GM21528 (cell line): ENCODE measurements around the gene ADGRF5.
"Not testable (repeated sequence)": the region's sequence is repeated elsewhere in the genome, so short reads cannot be mapped to it uniquely, and the experiment has no call there.

ENCODE experiments used
- ATAC-seq: cut with Tn5 transposase; IDR thresholded peaks from one replicate; pipeline ENCODE4 v1.9.1; 2021; ENCODE audit warnings: mild to moderate bottlenecking, moderate library complexity; ENCODE audit not compliant: unreplicated experiment, low FRiP score

Gene ADGRF5

DNA sequence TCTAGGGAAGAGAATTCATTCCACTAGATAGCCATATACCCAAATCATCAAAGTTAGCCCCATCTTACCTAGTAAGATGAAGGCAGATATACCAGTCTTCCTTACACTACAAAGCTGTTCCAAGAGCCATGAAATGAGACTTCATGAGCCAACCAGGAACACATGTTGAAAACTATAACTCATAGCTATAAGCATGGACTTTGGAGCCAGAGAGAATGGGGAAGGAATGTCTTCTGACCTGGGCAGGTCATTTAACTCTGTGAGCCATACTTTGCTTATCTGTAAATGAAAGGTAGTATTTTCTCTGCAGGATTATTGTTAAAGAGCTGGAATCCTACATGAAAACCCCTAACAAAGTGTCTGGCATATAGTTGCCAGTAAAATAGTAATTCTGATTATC, 27.3 kb downstream of the ADGRF5 start:
- ATAC-seq: no peak

DNA sequence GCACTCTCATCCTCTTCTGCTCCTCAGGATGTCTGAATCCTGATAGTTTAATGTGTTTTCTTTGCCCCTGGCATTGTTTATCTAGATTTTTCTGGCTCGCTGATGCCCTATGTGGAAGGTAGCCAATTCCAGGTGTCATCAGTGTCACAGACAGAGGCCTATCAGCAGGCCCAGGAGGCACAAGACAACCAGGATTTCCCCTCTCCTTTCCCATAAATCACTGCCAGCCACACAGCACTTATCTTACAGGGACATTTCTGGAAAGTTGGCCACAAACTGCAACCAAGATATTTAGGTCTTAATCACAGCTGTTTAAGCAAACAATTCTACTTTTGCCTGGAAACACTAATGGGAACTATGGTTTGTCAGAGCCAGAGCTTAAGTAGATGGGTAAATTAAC, 28.1 kb downstream of the ADGRF5 start:
- no peak for ATAC-seq

DNA sequence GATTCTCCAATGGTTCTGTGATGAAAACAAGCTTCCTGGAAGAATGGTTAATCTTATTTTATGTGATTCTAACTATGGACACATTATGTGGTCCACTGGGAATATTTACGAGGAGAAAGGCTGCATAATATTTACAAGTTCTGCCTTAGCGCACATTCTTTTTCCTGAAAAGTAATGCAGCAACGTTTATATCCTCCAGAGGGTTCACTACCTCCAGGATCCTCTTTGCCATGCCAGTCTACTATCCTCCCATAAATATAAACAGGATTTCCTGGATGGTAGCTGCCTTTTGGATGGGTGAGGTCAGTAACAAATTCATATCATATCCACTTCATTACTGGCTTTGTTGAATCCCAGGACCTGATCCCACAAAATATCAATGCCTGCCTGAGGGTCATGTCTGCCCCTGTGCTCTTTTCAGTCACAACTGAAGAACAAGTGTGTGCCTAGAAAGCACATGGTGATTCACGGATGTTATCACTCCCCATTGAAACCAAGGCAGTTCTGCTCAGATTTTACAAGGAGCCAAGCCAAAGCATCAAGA, 30.4 kb downstream of the ADGRF5 start:
- no peak for ATAC-seq

DNA sequence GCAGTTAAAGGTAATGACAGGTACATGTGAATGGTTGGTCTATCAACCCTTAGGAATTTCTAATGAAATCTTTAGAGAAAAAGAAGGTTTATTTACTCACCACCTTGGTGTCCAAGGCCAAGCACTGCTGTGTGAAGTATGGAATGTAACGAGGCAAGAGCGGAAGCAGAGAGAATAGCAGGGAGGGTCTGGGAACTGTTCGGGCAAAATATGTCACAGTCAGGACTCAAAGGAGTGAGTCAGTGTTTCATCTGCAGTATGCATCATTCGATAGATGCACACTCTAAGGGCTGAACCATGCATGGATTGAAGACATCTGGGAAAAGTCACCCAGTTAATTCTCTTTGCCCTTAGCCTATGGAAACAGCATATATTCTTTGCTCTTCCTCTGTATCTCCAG, 33.2 kb downstream of the ADGRF5 start:
- no peak for ATAC-seq

DNA sequence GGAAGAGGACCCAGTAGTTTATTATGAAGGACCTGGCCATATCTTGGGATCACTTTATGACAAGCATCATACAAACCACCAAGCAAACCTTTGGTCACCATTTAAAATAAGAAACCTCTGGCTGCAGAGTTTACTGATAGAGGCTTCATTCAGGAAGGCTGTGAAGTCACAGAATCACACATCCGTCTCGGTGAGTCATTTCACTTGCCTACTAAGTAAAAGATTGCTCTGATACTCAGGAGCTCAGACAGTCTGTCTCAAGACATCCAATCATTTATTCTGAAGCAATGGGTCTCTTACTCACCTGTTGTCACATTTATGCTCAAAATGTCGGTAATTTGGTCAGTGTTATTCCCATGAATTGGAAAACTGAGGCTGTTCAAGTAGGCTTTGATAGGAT, 33.7 kb downstream of the ADGRF5 start:
- ATAC-seq: no peak

DNA sequence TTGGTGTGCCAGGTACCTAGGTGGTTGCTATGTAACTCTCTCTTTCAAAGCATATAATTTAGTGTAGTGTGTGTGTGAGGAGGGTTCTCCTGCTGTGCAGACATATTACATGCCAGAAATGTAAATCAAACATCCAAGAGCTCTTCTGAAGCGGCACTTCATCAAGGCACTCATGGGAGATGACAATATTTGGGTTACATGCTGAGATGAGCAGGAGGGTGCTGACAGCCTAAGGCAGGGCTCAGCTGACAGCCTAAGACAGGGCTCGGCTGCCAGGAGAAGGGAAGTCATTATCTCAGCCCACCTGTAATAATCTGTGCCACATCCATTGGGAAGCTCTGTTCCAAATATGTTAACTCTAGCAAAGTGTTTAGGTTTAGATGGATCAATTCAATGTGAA, 39.1 kb downstream of the ADGRF5 start:
- ATAC-seq: no peak

DNA sequence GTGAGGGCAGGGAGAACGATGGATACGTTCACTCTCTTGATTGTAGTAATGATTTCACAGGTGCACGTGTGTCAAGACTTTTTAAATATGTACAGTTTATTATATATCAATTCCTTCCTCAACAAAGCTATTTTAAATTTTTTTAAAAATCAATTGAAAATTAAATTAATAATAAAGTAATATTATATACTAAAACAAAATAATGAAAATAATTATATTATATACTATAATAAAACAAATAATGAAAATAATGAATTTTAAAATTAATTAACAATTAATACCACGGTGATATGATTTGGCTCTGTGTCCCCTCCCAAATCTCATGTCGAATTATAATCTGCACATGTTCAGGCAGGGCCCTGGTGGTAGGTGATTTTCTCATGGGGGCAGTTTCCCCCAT, 42.7 kb downstream of the ADGRF5 start:
- no peak for ATAC-seq

DNA sequence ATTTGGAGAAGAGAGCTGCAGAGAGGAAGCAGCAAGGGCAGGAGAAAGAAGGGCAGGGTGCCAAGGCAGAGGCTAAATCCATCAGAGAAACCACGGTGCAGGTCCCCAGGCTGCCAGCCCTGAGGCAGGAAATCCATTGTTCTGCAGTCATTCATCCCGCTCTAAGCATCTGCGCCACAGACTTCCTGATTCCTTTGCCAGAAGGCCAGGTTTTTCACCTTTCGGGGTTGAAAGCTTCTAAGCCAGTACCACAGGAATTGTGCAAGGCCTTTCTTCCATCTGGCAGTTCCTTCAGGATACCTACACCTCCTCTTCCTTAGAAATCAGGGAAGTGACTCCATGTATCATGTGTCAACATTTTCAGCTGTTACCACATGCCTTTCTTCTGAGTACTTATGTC, 45.6 kb downstream of the ADGRF5 start:
- no peak for ATAC-seq

DNA sequence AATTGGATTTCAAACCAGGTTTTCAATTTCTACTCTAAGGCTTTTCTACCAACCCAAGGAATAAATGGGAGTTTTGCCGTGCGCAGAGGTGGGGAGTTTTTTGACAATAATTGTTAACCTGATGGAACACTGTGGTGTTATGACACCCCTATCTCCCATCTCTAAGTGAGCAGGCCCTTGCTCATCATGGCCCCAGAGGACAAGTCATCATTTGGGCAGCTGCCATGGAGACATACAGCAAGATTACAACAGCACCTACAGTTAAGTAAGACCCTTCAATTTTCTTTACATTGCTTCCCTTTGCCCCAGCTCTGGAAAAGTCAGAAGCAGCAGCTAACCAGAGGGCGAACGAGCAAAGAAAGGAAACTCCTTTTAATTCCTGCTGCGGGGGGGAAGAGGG, 54.3 kb downstream of the ADGRF5 start:
- no peak for ATAC-seq

DNA sequence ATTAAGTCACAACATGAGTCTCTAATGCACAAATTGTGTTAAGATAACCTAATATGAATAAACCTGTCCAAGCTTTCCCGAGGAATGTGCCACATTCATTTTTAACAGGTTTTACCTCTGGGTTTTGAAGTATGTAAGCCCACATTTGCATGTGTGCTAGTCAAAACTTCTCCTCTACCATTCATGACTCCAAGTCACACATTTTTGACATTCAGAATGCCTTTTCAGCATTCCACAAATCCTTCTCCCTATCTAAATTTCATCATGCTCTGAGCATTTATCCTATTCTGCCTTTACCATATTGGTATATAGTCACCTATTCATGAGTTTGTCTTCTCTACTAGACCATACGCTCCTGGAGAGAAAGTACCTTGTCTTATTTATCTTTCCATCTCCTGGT, 56.5 kb downstream of the ADGRF5 start:
- ATAC-seq: no peak

DNA sequence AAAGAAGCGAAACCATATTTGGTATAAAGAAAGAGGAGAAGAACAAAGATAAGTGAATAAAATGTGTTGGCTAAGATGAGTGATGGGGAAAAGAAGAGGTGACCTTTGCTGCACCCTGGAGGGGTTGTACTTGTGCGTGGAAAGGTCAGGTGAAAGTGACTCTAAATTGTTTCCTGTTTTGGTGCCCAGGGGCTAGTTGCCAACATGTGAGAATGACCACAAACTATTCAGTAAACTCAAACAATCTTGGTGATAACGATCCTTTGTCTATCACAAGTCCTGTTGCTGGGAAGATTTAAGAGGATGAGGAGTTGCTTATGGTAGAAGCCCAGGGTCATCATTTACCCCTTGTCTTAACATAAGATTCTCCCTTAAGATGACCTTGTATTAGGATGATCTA, 57.9 kb downstream of the ADGRF5 start:
- no peak for ATAC-seq

DNA sequence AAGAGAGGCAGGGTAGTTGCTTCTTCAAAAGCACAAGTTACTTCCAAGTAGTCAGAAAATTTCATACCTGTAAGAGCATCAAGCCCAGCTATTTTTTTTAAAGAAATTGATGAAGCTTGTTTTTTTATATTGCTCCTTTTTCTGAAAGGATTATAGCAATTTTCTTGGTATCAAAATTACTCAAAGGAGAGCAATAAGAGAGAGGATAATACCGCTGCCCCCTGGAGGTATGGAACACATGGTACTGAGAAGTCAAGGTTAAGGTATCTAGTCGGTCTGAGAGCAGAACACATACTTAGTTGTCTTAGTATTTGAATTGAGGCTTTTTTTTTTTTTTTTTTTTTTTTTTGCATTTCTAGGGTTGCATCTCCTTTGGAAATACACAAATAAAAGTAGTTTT, 59.4 kb downstream of the ADGRF5 start:
- ATAC-seq: no peak

DNA sequence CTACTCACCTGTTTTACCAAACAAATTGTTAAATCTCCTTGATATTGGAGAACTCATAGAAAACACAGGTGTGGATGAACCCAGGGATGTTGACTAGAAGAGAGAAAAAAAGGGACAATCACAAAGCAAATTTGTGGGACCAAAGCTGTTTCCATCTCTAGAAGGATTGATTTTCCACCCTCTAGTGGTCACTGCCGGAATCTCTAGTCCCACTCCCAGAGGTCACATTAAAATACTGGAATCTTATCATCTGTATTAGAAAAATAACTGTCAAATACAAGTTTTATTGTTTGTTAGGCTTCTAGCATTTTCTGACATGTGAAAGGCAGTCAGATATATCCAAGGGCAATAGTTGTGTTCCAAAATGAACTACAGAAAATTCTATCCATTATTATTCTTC, 65.8 kb downstream of the ADGRF5 start:
- ATAC-seq: peak; percentile 54

DNA sequence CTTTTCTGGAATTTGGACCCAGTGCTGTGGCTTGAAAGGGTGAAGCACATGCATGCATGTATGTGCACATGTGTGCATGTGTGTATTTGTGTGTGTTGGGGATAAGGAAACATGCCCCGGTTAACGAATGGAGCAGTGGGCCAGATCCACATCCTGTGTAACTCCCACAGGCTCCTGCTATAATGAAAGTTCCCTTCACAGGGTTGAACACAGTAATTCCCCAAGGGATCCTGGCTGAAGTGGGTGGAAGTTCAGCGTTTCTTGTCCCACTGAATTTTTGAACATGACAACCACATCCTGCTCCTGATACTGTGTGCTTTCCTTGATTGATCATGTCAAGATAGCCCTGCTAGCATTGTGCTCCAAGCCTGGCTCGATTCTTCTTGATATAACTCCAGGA, 70.2 kb downstream of the ADGRF5 start:
- not testable (repeated sequence) for ATAC-seq

DNA sequence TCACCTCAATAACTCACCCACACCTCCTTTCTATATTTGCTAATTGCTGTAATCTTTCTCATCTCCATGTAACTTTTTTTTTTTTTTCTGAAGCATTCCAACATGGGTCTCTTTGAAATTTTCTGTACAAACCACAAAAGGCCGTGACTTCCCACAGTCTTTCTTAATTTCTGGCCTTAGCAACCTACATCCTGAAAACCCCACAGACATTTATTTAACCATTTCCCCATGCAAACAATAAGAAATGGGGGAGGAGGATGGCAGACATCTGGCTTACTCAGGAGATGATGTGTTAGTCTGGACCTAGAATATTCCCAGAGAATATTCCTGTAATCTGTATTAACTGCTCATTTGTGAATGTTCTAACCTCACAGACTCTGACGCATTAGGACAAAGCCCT, 70.9 kb downstream of the ADGRF5 start:
- no peak for ATAC-seq

DNA sequence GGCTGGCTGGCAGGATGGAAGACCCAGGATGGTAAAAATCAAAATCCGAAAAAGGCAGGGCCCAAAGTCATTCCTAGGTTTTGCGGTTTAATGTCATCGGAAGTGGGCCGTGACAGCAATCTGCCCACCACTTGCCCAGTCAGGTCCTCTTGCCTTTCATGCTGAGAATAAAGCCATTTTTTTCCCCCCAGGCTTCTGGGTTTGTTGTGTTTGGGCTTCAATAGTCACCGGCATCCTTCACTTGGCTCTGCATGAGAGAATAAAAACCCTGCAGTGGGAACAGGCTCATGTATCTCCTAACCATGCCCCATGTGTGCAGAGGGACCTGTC, 72.4 kb downstream of the ADGRF5 start:
- ATAC-seq: no peak

DNA sequence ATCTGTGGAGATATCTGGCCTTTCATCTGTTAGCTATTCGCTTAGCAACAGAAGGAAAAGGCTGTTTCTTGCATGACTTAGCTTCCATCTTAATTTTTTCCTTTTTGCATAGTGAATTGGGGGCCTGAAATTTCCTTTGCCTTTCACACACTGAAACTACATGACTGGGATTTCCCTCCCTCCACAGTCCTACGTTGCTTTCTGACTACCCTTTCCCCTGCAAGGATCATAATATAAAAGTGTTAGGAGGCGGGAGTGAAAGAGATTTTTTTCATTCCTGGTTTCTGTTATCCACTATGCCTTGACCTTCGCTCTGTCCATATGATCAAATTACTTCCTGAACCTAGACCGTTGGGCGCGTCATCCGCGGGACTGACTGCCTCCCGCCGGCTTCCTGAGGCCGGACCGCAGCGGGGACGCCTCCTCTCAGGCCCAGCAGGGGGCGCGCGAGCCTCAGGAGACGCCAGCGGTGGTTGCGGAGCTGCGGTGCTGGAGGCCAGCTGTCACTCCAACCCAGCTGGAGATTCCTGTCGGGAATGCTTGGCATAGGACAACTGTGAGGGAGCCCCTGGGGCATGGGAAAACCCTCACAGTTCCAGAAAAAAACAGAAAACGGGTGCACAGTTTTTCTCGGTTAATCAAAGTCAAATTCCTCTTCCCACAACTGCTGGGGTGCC, 72.9 kb downstream of the ADGRF5 start:
- peak; percentile 75 for ATAC-seq

DNA sequence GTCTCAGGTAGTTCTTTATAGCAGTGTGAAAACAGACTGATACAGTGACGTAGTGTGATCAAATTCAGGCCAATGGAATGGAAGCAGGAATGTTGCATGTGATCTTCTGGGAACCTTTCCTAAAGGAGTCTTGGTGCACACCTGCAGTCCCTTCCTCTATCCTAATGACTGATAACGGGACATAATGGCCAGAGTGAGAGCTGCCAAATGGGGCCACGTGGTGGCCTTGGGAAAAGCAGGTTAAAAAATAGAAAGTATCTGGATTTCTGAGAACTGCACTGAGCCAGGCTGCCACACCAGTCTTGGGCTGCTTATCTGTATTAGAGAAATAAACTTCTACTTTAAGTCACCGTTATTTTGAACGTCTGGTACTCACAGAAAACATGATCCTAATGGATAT, 76.6 kb downstream of the ADGRF5 start:
- ATAC-seq: no peak

DNA sequence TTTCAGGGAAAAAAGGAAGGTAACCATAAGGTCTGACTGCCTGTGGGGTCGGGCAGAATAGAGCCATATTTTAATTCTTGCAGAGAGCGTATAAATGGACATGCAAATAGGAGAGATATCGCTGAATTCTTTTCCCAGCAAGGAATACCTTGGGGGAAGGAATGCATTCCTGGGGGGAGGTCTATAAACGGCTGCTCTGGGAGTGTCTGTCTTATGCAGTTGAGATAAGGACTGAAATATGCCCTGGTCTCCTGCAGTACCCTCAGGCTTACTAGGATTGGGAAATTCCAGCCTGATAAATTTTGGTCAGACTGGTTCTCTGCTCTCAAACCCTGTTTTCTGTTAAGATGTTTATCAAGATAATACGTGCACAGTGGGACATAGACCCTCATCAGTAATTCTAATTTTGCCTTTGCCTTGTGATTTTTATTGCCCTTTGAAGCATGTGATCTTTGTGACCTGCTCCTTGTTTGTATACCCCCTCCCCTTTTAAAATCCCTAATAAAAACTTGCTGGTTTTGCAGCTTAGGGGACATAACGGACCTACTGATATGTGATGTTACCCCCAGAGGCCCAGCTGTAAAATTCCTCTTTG, 79.4 kb downstream of the ADGRF5 start:
- ATAC-seq: not testable (repeated sequence)

DNA sequence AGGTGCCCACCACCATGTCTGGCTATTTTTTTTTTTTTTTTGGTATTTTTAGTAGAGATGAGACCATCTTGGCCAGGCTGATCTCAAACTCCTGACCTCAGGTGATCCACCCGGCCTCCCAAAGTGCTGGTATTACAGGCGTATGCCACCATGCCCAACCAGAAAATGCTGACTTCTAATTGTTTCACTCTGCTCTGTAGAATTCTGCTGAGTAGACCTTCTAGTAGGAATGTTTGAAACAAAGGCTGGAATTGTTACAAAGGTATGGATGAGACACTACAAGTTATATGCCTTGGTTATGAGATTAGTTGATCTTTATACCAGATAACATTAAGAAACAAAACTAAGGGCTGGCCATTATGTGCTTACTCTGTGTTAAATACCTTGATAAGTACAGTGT, 83.7 kb downstream of the ADGRF5 start:
- ATAC-seq: no peak

DNA sequence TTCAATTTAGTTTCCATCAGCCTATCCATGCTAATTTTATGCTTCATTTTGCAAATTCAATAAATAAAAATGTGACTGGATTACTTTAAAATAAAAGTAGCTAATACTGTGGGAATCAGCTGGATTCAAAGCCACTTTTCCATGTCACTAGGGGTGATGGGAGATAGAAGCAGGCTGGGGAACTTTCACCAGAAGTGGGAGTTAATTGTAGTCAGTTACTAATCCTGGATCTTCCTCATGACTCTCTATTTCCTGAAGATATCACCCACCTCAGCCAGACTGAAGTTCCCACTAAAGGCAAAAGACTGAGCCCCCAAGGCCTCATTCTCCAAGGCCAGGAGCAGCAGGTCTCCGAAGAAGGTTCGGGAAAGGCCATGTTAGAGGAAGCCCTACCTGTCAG, 86.7 kb downstream of the ADGRF5 start:
- ATAC-seq: not testable (repeated sequence)

DNA sequence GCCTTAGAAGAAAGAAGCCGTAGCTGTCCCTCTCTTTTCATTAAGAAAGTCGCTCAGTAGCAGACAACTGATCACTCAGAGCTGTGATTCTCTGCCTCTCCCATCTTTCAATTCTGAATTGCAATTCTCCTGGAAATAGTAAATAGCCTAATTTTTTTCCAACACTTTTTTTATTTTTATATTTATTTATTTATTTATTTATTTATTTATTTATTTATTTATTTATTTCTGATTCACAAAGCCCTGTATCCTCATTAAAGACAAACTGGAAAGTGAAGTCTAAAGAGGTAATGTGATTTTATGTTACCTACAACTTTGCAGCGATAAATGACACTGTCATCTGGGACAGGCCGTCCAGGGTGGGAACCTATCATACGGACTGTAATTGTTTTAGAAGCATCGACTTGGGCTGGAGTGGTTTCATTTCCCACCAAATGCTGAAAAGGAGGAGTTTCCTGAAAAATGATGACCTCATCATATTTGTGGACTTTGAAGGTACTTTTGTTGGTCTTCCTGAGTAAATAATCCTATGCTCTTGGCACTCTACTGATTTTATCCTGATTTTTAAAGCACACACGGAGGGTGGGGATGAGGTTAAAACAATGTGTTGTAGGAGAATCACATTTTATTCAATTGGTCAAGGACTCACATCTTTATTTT, 87.4 kb downstream of the ADGRF5 start:
- not testable (repeated sequence) for ATAC-seq
